Peyer's patch (tissue), 4 donors: ENCODE measurements around the gene FGF10.

ENCODE experiments used
- POLR2A ChIP-seq, 2 donors: fragments of 450-650 bp; IDR thresholded peaks; one replicate each; pipeline ENCODE4 v1.5.1; 2017; ENCODE audit warnings: antibody characterized with exemption in 2 of 2, mild to moderate bottlenecking in 2 of 2, moderate library complexity in 2 of 2
- TF ChIP-seq, protein P1 (sequence below), 6 experiments: fragments of 450-650 bp in 4 of 6; fragments of 200-600 bp in 2 of 6; sonication (generic) in 1 of 6; IDR thresholded peaks; one replicate each; pipeline ENCODE4 v1.5.1; 2017 to 2019; ENCODE audit warnings: antibody characterized with exemption in 6 of 6, mild to moderate bottlenecking in 3 of 6, moderate library complexity in 1 of 6

DNA sequence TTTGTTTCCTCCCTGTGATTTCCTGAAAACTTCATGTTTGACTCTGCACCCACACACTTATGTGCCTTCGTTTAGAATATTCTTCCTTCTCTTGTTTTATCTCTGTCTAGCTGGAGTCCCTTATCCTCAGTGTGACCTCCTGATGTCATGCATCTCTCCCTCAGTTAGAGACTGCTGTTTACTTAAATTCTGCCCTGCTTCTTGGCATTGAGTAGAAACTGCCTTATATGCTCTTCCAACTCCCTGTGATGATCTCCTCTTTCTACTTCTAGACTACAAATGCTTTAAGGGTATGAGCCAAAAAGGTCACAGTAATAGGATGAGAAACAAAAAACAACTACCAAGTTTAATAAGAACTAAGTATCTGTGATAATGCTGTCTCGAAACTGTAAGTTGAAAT lies 12.2 kb downstream of the FGF10 start:
- TF ChIP-seq, protein P1, sequence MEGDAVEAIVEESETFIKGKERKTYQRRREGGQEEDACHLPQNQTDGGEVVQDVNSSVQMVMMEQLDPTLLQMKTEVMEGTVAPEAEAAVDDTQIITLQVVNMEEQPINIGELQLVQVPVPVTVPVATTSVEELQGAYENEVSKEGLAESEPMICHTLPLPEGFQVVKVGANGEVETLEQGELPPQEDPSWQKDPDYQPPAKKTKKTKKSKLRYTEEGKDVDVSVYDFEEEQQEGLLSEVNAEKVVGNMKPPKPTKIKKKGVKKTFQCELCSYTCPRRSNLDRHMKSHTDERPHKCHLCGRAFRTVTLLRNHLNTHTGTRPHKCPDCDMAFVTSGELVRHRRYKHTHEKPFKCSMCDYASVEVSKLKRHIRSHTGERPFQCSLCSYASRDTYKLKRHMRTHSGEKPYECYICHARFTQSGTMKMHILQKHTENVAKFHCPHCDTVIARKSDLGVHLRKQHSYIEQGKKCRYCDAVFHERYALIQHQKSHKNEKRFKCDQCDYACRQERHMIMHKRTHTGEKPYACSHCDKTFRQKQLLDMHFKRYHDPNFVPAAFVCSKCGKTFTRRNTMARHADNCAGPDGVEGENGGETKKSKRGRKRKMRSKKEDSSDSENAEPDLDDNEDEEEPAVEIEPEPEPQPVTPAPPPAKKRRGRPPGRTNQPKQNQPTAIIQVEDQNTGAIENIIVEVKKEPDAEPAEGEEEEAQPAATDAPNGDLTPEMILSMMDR (IDR thresholded peaks at IDR 0.05): no peak
- no peak for TF ChIP-seq POLR2A (IDR thresholded peaks at IDR 0.05)
